GM19397 (cell line): ENCODE measurements around the gene MEIG1.
A peak's percentile ranks its signal among the peaks of the same experiment; 100 is the strongest.
"Not testable (repeated sequence)": the region's sequence is repeated elsewhere in the genome, so short reads cannot be mapped to it uniquely, and the experiment has no call there.

ENCODE experiments used
- ATAC-seq: cut with Tn5 transposase; IDR thresholded peaks from one replicate; pipeline ENCODE4 v1.9.1; 2021; ENCODE audit warnings: mild to moderate bottlenecking, moderate library complexity; ENCODE audit not compliant: unreplicated experiment

The MEIG1 gene

GRCh38 chr10:14954001-14954770 is 5.0 kb upstream of the MEIG1 start, which contains the start of gene DCLRE1C:
Gene DCLRE1C, minus strand, starts transcription at chr10:14954096. Its CDS starts 86 bp downstream, at chr10:14954010.
- peak; percentile 76 for ATAC-seq

- ATAC-seq: no peak
Measured at GRCh38 chr10:14954934-14955333, 4.3 kb upstream of the MEIG1 start.

- no peak for ATAC-seq
Measured at GRCh38 chr10:14958872-14959220, 342 bp upstream of the MEIG1 start.

GRCh38 chr10:14967897-14968296 is 8.7 kb downstream of the MEIG1 start:
- no peak for ATAC-seq

- no peak for ATAC-seq
Measured at GRCh38 chr10:14971867-14972448, 12.8 kb downstream of the MEIG1 start.

GRCh38 chr10:14974153-14974998 is 15.2 kb downstream of the MEIG1 start:
- ATAC-seq: not testable (repeated sequence)

- no peak for ATAC-seq
Measured at GRCh38 chr10:14975672-14976273, 16.6 kb downstream of the MEIG1 start.

DNA sequence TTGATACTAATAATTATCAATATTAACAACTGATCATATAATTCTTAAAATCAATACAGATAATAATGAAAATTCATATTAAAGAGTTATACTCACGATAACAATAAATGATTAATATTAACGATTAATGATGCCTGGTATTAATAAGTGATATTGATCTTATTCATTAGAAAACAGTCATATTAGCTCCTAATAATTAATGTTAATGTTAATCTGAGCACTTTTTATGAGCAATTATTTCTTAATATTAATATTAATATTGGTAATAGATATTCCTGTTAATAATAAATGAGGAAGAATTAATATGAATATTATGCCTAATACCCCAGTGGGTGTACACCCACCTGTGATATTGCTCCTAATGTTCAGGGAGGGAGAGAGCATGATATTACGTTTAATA is 23.6 kb downstream of the MEIG1 start:
- no peak for ATAC-seq

GRCh38 chr10:14989552-14989951 is 30.4 kb downstream of the MEIG1 start:
- ATAC-seq: not testable (repeated sequence)

DNA sequence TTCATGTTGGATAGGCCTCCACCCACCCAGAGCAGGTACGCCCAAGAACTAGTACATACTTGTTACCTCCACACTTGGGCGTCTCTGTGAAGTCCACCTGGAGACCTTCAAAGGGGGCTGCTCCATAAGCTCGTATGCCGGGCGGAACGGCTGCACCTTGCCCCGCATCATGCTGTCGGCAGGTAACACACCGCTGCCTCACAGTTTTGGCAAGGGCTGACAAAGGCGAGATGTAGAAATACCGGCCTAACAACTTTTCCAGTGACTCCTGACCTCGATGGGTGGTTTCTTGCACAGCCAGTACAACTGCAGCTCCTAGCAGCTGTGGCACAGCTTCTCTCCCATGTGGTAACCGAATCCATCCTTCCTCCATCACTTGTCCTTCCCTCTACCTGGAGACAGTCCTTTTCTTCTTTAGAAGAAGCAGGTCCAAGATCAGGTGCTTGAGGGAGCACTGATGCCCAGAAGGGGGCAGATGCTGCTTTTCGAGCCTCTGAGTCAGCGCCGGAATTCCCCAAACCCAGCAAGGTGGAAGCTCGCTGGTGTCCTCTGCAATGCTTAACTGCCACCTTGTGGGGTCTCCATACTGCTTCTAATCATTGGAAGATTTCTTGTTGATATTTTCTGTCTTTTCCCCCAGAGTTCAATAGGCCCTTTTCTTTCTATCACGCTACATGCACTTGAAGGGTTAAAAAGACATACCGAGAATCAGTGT is 32.0 kb downstream of the MEIG1 start:
- not testable (repeated sequence) for ATAC-seq

GRCh38 chr10:14992336-14992735 is 33.1 kb downstream of the MEIG1 start:
- not testable (repeated sequence) for ATAC-seq

DNA sequence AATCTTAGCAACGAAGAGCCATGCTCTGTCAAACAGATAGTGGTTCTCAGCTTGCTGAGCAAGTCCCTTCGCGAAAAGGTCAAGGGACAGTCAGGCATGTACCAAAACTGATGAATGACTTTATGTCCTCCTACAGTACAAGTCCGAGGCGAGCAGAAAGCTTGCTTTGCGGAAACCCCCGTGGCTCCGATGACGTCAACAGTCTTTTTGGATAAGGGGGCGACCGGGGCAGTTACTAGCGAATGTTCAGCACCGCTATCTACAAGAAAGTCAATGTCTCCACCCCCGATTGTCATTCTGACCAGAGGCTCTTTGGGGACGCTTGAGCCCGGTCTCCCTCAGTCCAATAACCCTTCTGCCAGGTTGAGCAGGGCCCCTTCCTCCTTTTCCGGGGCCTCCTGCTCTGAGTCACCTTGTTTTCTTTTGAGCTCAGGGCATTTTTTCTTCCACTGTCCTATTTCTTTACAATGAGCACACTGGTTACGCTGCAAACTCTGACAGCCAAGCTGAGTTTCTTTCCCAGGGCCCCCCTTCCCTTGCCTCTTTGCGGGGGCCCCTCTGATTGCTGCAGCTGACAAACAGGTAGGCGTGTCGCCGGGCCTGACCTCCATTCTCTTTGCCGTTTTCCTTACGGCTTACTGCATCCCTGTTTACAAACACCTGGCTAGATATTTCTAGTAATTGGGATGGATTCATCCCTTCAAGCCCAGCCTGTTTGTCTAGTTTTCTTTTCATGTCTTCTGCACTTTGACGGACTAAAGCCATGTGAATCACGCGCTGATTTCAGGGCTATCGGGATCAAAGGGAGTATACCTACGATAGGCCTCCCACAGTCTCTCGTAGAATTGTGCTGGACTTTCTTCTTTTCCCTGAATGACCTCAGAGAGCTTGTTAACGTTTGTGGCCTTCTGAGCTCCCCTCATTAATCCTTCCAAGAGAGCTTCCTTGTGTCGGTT is 34.6 kb downstream of the MEIG1 start:
- ATAC-seq: not testable (repeated sequence)

- ATAC-seq: no peak
Measured at GRCh38 chr10:14995964-14996565, 36.9 kb downstream of the MEIG1 start.

GRCh38 chr10:15013530-15013929 is 54.3 kb downstream of the MEIG1 start:
- not testable (repeated sequence) for ATAC-seq

DNA sequence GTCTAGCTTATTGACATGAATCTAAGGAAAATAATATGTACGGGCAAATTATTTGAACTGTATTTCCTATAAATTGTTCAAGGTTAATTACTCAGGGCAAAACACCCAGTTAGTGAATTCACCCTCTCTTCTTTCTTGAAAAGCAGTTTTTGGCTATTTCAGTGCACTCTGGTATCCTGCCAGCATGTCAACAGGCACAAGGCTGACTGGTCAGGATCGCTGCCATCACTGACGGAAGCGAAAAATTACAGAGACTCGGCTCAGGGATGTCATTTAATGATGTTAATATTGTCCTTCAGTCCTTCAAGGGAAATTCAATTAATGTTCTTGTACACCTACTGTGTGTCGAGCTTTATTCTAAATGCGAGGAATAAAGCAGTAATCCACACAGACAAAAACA is 56.3 kb downstream of the MEIG1 start:
- ATAC-seq: no peak

DNA sequence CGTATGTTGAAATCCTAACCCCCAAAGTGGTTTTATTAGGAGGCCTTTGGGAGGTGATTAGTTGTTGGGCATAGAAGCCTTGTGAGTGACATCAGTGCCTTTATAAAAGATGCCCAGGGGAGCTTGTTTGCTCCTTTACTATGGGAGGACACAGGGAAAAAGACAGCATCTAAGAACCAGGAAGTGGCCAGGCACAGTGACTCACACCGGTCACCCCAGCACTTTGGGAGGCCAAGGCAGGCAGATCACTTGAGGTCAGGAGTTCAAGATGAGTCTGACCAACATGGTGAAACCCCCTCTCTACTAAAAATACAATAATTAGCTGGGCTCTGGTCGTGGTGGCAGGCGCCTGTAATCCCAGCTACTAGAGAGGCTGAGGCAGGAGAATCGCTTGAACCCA is 61.8 kb downstream of the MEIG1 start:
- not testable (repeated sequence) for ATAC-seq
